Type B pancreatic cell (in vitro differentiated cells): ENCODE measurements around the gene IRX3. TPM values are rescaled to one million over a fixed set of nuclear protein-coding genes. Genes with fewer than 3 reads are reported as not detected.

ENCODE experiments used
- DNase-seq: peaks from one replicate; pipeline ENCODE4 v3.0.0; 2021; ENCODE audit warnings: mixed read lengths; ENCODE audit not compliant: unreplicated experiment; ENCODE audit errors: extremely low spot score
- H3K27ac Mint-ChIP-seq: 2 replicates; pipeline ENCODE4 v1.8.0; 2021; ENCODE audit warnings: mild to moderate bottlenecking, mixed read lengths
- H3K27me3 Mint-ChIP-seq: 2 replicates; pipeline ENCODE4 v1.8.0; 2021; ENCODE audit warnings: mixed read lengths
- H3K36me3 Mint-ChIP-seq: 2 replicates; pipeline ENCODE4 v1.8.0; 2021; ENCODE audit warnings: mixed read lengths
- H3K4me1 Mint-ChIP-seq: one replicate; pipeline ENCODE4 v1.8.0; 2021; ENCODE audit warnings: mixed read lengths; ENCODE audit not compliant: unreplicated experiment
- H3K4me3 Mint-ChIP-seq: 2 replicates; pipeline ENCODE4 v1.8.0; 2021; ENCODE audit warnings: mild to moderate bottlenecking, mixed read lengths
- H3K9me3 Mint-ChIP-seq: 2 replicates; pipeline ENCODE4 v1.8.0; 2021; ENCODE audit warnings: mixed read lengths
- CTCF ChIP-seq: fragments of 200-600 bp; sonication (generic); conservative IDR thresholded peaks from 2 replicates; pipeline ENCODE4 v1.5.0; 2021; ENCODE audit warnings: antibody characterized with exemption, mild to moderate bottlenecking
- total RNA-seq: library from RNA; stranded (reverse); gene quantifications from 2 replicates; pipeline ENCODE4 v1.2.1, GENCODE V29; 2021; ENCODE audit warnings: low replicate concordance

Gene IRX3
- total RNA-seq, 1 donor from 2014 or later: 30.7 TPM

DNA sequence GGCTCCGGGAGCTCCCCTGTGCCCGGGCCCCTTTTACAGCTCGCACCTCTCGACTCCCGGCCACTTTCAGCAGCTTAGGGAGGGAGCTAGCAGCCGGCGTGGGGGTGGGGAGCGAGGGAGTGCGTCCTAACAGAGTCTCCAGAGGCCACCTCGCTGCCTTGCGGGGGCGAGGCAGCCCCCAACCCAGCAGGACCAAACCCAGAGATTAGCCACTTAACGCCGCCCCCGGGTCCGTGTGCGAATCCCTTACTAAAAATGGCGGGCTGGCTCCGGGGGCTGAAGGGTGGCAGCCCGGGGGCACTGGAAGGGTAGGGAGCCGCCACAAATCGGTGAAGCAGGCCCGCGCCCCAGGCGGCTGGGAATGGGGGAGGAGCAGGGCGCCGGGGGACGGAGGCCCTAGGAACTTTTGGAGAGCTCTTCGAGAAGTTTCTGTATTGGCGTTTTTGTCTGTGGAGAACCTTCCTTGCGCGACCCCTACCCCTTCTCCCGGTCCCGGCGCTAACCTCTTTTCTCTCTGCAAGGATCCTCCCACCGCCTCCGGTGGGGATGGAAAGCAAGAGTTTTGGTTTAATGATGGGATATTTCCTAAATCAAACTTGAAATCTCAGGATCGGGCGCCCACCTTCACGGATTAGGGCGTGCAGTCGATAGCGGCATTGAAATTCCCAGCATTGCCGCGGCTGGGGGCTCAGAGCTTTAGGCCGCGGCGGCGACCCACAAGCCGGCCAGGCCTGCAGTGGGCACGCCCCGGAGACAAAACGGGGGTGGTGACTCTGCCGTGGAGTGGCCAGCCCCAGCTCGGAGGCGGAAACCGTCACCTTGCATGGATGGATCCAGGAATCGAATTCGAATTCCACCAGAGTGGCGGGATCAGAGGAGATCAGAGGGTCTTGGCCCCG is 793 bp upstream of the IRX3 start:
- Mint-ChIP-seq H3K4me3 (peak overlapping the region; percentile 85), H3K36me3 (peaks cover 14% of the 10 kb centered on the region), H3K4me1 (peaks cover 24% of the 10 kb centered on the region), H3K27ac (no peak overlapping the region), H3K9me3 (no peaks in the 10 kb centered on the region), H3K27me3 (peaks cover 77% of the 10 kb centered on the region)
- TF ChIP-seq CTCF: no peak
- no peak for DNase-seq

GRCh38 chr16:54286090-54286365 is 559 bp downstream of the IRX3 start:
- peak overlapping the region; percentile 95 for H3K27ac Mint-ChIP-seq
- DNase-seq: no peak
- peaks cover 23% of the 10 kb centered on the region for H3K4me1 Mint-ChIP-seq
- TF ChIP-seq CTCF: no peak
- H3K4me3 Mint-ChIP-seq: peak overlapping the region; percentile 93
- no peaks in the 10 kb centered on the region for H3K9me3 Mint-ChIP-seq
- peaks cover 75% of the 10 kb centered on the region for H3K27me3 Mint-ChIP-seq
- H3K36me3 Mint-ChIP-seq: peaks cover 17% of the 10 kb centered on the region

- no peaks in the 10 kb centered on the region for H3K9me3 Mint-ChIP-seq
- H3K4me1 Mint-ChIP-seq: peaks cover 19% of the 10 kb centered on the region
- peak; percentile 71 for DNase-seq
- H3K27ac Mint-ChIP-seq: peak overlapping the region; percentile 89
- H3K27me3 Mint-ChIP-seq: peaks cover 75% of the 10 kb centered on the region
- no peak for TF ChIP-seq CTCF
- H3K4me3 Mint-ChIP-seq: peak overlapping the region; percentile 94
- H3K36me3 Mint-ChIP-seq: peaks cover 17% of the 10 kb centered on the region
Measured at GRCh38 chr16:54285414-54286089, 1.0 kb downstream of the IRX3 start.

DNA sequence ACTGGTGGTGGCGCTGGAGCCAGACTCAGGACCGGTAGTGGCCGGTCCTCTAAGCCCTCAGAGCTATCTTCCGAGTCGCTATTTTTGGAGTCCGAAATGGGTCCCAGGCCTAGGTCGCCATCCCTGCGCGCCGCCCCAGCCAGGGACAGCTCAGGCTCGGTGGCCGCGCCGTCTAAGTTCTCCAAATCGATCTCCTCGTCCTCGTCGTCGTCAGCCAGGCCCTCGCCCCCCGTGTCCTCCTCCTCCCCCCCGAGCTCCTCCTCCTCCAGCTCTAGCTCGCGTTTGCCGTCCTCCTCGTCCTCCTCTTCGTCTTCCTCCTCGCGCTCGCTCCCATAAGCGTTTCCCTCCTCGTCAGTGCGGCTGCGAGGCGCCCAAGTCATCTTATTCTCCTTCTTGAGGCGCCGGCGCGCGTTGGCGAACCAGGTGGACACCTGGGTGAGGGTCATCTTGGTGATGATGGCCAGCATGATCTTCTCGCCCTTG is 1.6 kb downstream of the IRX3 start:
- H3K27ac Mint-ChIP-seq: peak overlapping the region; percentile 89
- TF ChIP-seq CTCF: no peak
- H3K36me3 Mint-ChIP-seq: peaks cover 19% of the 10 kb centered on the region
- H3K27me3 Mint-ChIP-seq: peaks cover 76% of the 10 kb centered on the region
- DNase-seq: no peak
- peak overlapping the region; percentile 94 for H3K4me3 Mint-ChIP-seq
- no peaks in the 10 kb centered on the region for H3K9me3 Mint-ChIP-seq
- H3K4me1 Mint-ChIP-seq: peaks cover 18% of the 10 kb centered on the region

DNA sequence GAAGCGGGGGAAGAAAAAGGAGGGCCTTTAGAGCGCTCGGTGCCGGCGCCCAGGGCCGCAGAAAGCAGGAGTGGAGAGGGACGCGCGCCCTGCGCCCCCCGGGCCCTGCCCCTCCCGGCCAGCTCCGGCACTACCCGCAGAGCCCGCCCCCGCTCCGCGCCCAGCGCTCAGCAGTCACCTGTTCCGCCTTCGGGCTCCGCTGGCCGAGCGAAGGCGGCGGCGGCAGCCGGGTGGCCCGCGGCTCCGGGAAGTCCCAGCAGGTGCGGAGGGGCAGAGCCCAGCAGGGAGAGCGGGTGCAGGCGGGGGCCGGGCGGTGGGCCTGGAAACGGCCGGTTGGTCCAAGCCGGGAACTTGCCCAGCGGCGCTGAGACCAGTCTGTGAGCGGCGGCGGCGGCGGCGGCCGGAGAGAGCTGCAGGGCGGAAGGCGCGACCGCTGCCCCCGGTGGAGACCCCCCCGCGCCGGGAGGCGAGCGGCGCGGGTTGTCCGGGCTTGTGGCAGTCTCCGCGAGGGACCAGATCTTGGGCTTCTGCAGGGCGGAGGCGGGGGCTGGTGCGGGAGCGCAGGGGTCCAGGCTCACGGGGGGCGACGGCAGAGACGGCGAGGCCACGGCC is 2.2 kb downstream of the IRX3 start:
- peak overlapping the region; percentile 89 for H3K27ac Mint-ChIP-seq
- no peak for TF ChIP-seq CTCF
- no peak for DNase-seq
- peak overlapping the region; percentile 94 for H3K4me3 Mint-ChIP-seq
- H3K27me3 Mint-ChIP-seq: peaks cover 76% of the 10 kb centered on the region
- H3K36me3 Mint-ChIP-seq: peaks cover 20% of the 10 kb centered on the region
- peaks cover 13% of the 10 kb centered on the region for H3K4me1 Mint-ChIP-seq
- H3K9me3 Mint-ChIP-seq: no peaks in the 10 kb centered on the region
